ENCODE data around the gene TNIP1. TPM values are rescaled to one million over a fixed set of nuclear protein-coding genes. Genes with fewer than 3 reads are reported as not detected.
A peak's percentile ranks its signal among the peaks of the same experiment; 100 is the strongest.

The TNIP1 gene
- total RNA-seq, 1 experiment from 2014 or later: 342 TPM

GRCh38 chr5:151106509-151106908 is 25.7 kb upstream of the TNIP1 start:
- POLR2A ChIA-PET: interaction anchor here (0.9 to 1.6 kb wide), 2 partner anchors 24 to 34 kb away, joined by 3 to 6 read pairs; no protein-coding TSS in a partner anchor
- no peaks in the 10 kb centered on the region for H3K9me3 Mint-ChIP-seq (ENCODE audit: unreplicated experiment)
- BruUV-seq (replicated peaks): no TSS peak
- peaks cover 36% of the 10 kb centered on the region for H3K4me1 Mint-ChIP-seq (ENCODE audit: insufficient read depth, unreplicated experiment)
- no peaks in the 10 kb centered on the region for H3K27me3 Mint-ChIP-seq (ENCODE audit: insufficient read depth, unreplicated experiment)
- TF ChIP-seq CTCF (IDR thresholded peaks at IDR 0.05; ENCODE audit: unreplicated experiment): no peak
- no peak for DNase-seq (ENCODE audit: unreplicated experiment)
- H3K36me3 Mint-ChIP-seq (ENCODE audit: insufficient read depth, unreplicated experiment): no peaks in the 10 kb centered on the region
- H3K27ac Mint-ChIP-seq (ENCODE audit: low read depth, unreplicated experiment): no peak overlapping the region
- intact Hi-C loops (cut with micrococcal nuclease): no loop called here
- CTCF ChIA-PET: interaction anchor here (0.6 to 29.6 kb wide), 6 partner anchors 9 to 1032 kb away, joined by 3 to 1587 read pairs (median 16); partner anchors contain the start of gene TNIP1
- H3K4me3 Mint-ChIP-seq (ENCODE audit: unreplicated experiment): no peak overlapping the region

- H3K27me3 Mint-ChIP-seq (ENCODE audit: insufficient read depth, unreplicated experiment): no peaks in the 10 kb centered on the region
- H3K27ac Mint-ChIP-seq (ENCODE audit: low read depth, unreplicated experiment): no peak overlapping the region
- H3K9me3 Mint-ChIP-seq (ENCODE audit: unreplicated experiment): no peaks in the 10 kb centered on the region
- no peak for DNase-seq (ENCODE audit: unreplicated experiment)
- peaks cover 36% of the 10 kb centered on the region for H3K4me1 Mint-ChIP-seq (ENCODE audit: insufficient read depth, unreplicated experiment)
- H3K36me3 Mint-ChIP-seq (ENCODE audit: insufficient read depth, unreplicated experiment): no peaks in the 10 kb centered on the region
- ChIA-PET POLR2A (interaction anchor here (0.9 to 1.6 kb wide), 4 partner anchors 24 to 58 kb away, joined by 3 to 6 read pairs (median 4); no protein-coding TSS in a partner anchor), CTCF (interaction anchor here (0.6 to 29.6 kb wide), 6 partner anchors 9 to 1032 kb away, joined by 3 to 1587 read pairs (median 16); partner anchors contain the start of gene TNIP1)
- H3K4me3 Mint-ChIP-seq (ENCODE audit: unreplicated experiment): no peak overlapping the region
- BruUV-seq (replicated peaks): no TSS peak
- TF ChIP-seq CTCF (IDR thresholded peaks at IDR 0.05; ENCODE audit: unreplicated experiment): no peak
- intact Hi-C loops (cut with micrococcal nuclease): no loop called here
Observed at GRCh38 chr5:151106043-151106442, 25.2 kb upstream of the TNIP1 start.

- no TSS peak for BruUV-seq (replicated peaks)
- Mint-ChIP-seq H3K4me1 (ENCODE audit: insufficient read depth, unreplicated experiment) (peaks cover 36% of the 10 kb centered on the region), H3K27ac (ENCODE audit: low read depth, unreplicated experiment) (no peak overlapping the region), H3K9me3 (ENCODE audit: unreplicated experiment) (no peaks in the 10 kb centered on the region), H3K4me3 (ENCODE audit: unreplicated experiment) (no peak overlapping the region), H3K36me3 (ENCODE audit: insufficient read depth, unreplicated experiment) (no peaks in the 10 kb centered on the region), H3K27me3 (ENCODE audit: insufficient read depth, unreplicated experiment) (no peaks in the 10 kb centered on the region)
- no peak for DNase-seq (ENCODE audit: unreplicated experiment)
- no peak for TF ChIP-seq CTCF (IDR thresholded peaks at IDR 0.05; ENCODE audit: unreplicated experiment)
- ChIA-PET POLR2A (interaction anchor here (0.9 to 1.6 kb wide), 4 partner anchors 23 to 57 kb away, joined by 3 to 6 read pairs (median 4); no protein-coding TSS in a partner anchor), CTCF (interaction anchor here (1.0 to 29.6 kb wide), 5 partner anchors 9 to 132 kb away, joined by 3 to 1587 read pairs (median 26); partner anchors contain the start of gene TNIP1)
- intact Hi-C loops (cut with micrococcal nuclease): no loop called here
Observed at GRCh38 chr5:151105561-151105960, 24.7 kb upstream of the TNIP1 start.

GRCh38 chr5:151104795-151105194 is 24.0 kb upstream of the TNIP1 start:
- H3K4me3 Mint-ChIP-seq (ENCODE audit: unreplicated experiment): no peak overlapping the region
- CTCF ChIA-PET: interaction anchor here (0.6 to 29.6 kb wide), 9 partner anchors 10 to 327 kb away, joined by 3 to 1587 read pairs (median 4); partner anchors contain the start of gene TNIP1

More at GRCh38 chr5:151104795-151105194, 24.0 kb upstream of the TNIP1 start:
- Mint-ChIP-seq H3K27ac (ENCODE audit: low read depth, unreplicated experiment) (peak overlapping the region; percentile 2), H3K9me3 (ENCODE audit: unreplicated experiment) (no peaks in the 10 kb centered on the region), H3K4me1 (ENCODE audit: insufficient read depth, unreplicated experiment) (peaks cover 36% of the 10 kb centered on the region), H3K27me3 (ENCODE audit: insufficient read depth, unreplicated experiment) (no peaks in the 10 kb centered on the region), H3K36me3 (ENCODE audit: insufficient read depth, unreplicated experiment) (no peaks in the 10 kb centered on the region)
- no TSS peak for BruUV-seq (replicated peaks)
- TF ChIP-seq CTCF (IDR thresholded peaks at IDR 0.05; ENCODE audit: unreplicated experiment): no peak
- POLR2A ChIA-PET: interaction anchor here (1.2 to 1.6 kb wide), 3 partner anchors 23 to 56 kb away, joined by 3 to 6 read pairs (median 6); no protein-coding TSS in a partner anchor
- peak; percentile 89 for DNase-seq (ENCODE audit: unreplicated experiment)
- intact Hi-C loops (cut with micrococcal nuclease): no loop called here
